Measurements from ENCODE around the gene CANT1. TPM values are rescaled to one million over a fixed set of nuclear protein-coding genes. Genes with fewer than 3 reads are reported as not detected.

CANT1 gene
- total and polyA plus RNA-seq, 3 donors from 2014 or later: 60.6 to 80.5 (median 64.1) TPM

GRCh38 chr17:79014158-79014758 is 4.7 kb upstream of the CANT1 start:
- TF ChIP-seq POLR2A (IDR thresholded peaks at IDR 0.05) (no peak), CTCF (IDR thresholded peaks at IDR 0.05) (no peak)
- WGBS, 2 donors: 77 to 88% methylated on average over 2 of the region's 2 CpGs
- DNase-seq: no peak
- Histone ChIP-seq H3K9me3 (no peaks in the 10 kb centered on the region), H3K36me3 (ENCODE audit: low read depth, missing control alignments) (no peaks in the 10 kb centered on the region), H3K27me3 (no peaks in the 10 kb centered on the region), H3K27ac (no peak overlapping the region), H3K4me3 (no peak overlapping the region), H3K4me1 (peaks cover 6% of the 10 kb centered on the region)
- intact Hi-C loops (cut with DNase I; ENCODE audit: low total_unique reads): no loop called here

GRCh38 chr17:79012563-79013134 is 3.1 kb upstream of the CANT1 start:
- intact Hi-C loops (cut with DNase I; ENCODE audit: low total_unique reads): no loop called here
- no peak overlapping the region for H3K27ac ChIP-seq
- no peaks in the 10 kb centered on the region for H3K9me3 ChIP-seq
- peaks cover 15% of the 10 kb centered on the region for H3K4me1 ChIP-seq
- H3K27me3 ChIP-seq: no peaks in the 10 kb centered on the region
- no peak for TF ChIP-seq CTCF (IDR thresholded peaks at IDR 0.05)
- TF ChIP-seq POLR2A (IDR thresholded peaks at IDR 0.05): no peak
- 81 to 85% methylated on average over 6 of the region's 6 CpGs for WGBS, 2 donors
- no peaks in the 10 kb centered on the region for H3K36me3 ChIP-seq (ENCODE audit: low read depth, missing control alignments)
- DNase-seq: no peak
- H3K4me3 ChIP-seq: no peak overlapping the region

- no peak for DNase-seq
- TF ChIP-seq CTCF (IDR thresholded peaks at IDR 0.05) (no peak), POLR2A (IDR thresholded peaks at IDR 0.05) (no peak)
- Histone ChIP-seq H3K36me3 (ENCODE audit: low read depth, missing control alignments) (no peaks in the 10 kb centered on the region), H3K27me3 (no peaks in the 10 kb centered on the region), H3K27ac (no peak overlapping the region), H3K4me1 (peaks cover 15% of the 10 kb centered on the region), H3K4me3 (no peak overlapping the region), H3K9me3 (no peaks in the 10 kb centered on the region)
- 81 to 84% methylated on average over 5 of the region's 5 CpGs for WGBS, 2 donors
- intact Hi-C loops (cut with DNase I; ENCODE audit: low total_unique reads): no loop called here
Measured at GRCh38 chr17:79011451-79012147, 2.0 kb upstream of the CANT1 start.

- no peaks in the 10 kb centered on the region for H3K36me3 ChIP-seq (ENCODE audit: low read depth, missing control alignments)
- H3K4me3 ChIP-seq: peak overlapping the region; percentile 77 to 96
- peaks cover 26% of the 10 kb centered on the region for H3K4me1 ChIP-seq
- TF ChIP-seq POLR2A (IDR thresholded peaks at IDR 0.05) (no peak), CTCF (IDR thresholded peaks at IDR 0.05) (no peak)
- peak overlapping the region; percentile 82 for H3K27ac ChIP-seq
- no peaks in the 10 kb centered on the region for H3K27me3 ChIP-seq
- intact Hi-C loops (cut with DNase I; ENCODE audit: low total_unique reads): no loop called here
- DNase-seq: no peak
- WGBS, 2 donors: 44 to 54% methylated on average over 7 of the region's 7 CpGs
- H3K9me3 ChIP-seq: no peaks in the 10 kb centered on the region
Measured at GRCh38 chr17:79010304-79010646, 711 bp upstream of the CANT1 start.
